C4-2B (cell line): ENCODE results near the gene ELMO1.

Experiments
- ZFX ChIP-seq: fragments of 450-650 bp; IDR thresholded peaks from 2 replicates; pipeline ENCODE4 v1.6.1; 2017
- TF ChIP-seq, protein P1 (sequence below): fragments of 450-650 bp; conservative IDR thresholded peaks from 2 replicates; pipeline ENCODE4 v1.5.1; 2017; ENCODE audit warnings: mild to moderate bottlenecking

DNA sequence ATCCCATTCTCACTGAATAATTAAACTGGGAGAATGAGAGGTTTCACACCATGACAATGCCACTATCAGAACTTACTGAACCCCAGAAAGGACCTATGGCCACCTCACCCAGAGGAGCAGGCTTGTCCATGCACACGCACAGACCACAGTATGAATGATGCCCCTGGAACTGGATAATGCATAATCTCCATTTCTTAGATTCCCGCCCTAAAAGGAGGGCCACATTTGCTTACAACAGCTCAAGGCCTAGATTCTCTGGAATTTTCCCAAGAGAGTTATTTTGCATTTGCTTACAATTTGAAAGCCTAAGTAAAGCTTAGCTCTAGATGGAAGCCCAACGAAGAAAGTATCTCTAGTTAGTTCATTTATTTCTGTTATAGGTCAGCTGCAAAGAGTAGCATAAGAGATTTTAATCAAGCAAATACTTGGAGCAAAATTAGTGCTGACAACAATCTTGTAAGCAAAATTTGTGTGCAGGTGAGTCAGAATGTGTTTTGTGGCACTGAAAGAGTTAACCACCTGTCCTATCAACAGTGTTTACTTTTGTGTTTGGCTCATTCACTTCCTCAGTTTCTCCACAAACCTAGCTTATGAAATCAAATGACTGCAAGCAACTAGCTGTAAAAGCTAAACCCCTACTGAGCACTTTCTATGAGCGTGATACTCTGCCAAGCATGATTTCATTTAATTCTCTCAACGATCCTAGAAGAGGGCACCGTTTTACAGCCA is 32.1 kb downstream of the ELMO1 start:
- TF ChIP-seq, protein P1, sequence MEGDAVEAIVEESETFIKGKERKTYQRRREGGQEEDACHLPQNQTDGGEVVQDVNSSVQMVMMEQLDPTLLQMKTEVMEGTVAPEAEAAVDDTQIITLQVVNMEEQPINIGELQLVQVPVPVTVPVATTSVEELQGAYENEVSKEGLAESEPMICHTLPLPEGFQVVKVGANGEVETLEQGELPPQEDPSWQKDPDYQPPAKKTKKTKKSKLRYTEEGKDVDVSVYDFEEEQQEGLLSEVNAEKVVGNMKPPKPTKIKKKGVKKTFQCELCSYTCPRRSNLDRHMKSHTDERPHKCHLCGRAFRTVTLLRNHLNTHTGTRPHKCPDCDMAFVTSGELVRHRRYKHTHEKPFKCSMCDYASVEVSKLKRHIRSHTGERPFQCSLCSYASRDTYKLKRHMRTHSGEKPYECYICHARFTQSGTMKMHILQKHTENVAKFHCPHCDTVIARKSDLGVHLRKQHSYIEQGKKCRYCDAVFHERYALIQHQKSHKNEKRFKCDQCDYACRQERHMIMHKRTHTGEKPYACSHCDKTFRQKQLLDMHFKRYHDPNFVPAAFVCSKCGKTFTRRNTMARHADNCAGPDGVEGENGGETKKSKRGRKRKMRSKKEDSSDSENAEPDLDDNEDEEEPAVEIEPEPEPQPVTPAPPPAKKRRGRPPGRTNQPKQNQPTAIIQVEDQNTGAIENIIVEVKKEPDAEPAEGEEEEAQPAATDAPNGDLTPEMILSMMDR: no peak
- no peak for TF ChIP-seq ZFX
